K562 (cell line): ENCODE data around the gene OR6K2. TPM values are rescaled to one million over a fixed set of nuclear protein-coding genes. Genes with fewer than 3 reads are reported as not detected.

Experiments used
- ATAC-seq: fragments of 200-7000 bp; cut with Tn5 transposase; 3 replicates; pipeline ENCODE4 v1.9.1; 2020; ENCODE audit warnings: moderate library complexity
- BruUV-seq: library from RNA; stranded (reverse); fragments of 400-500 nt; replicated peaks from 2 replicates; lab custom pipeline; 2021; lab: Mats Ljungman, UMichigan
- CTCF ChIA-PET: fragments of 300-600 bp; formaldehyde crosslinking; extraction: SDS; loops from one replicate; lab custom pipeline; 2021; ENCODE audit warnings: low intra/inter-chr PET ratio; lab: Yijun Ruan, JAX
- POLR2A ChIA-PET: fragments of 300-600, 350-650 bp; sonication (Branson Sonifier 250); formaldehyde crosslinking; extraction: SDS; loops from one replicate; lab custom pipeline; 2021; ENCODE audit warnings: antibody characterized with exemption, inconsistent platforms; lab: Yijun Ruan, JAX
- DNase-seq, 4 experiments: peaks; one replicate each; pipeline versions ENCODE4 v3.0.0 to v3.0.0-alpha.2; 2011 to 2018; ENCODE audit warnings: low spot score in 3 of 4, mixed read lengths in 3 of 4; ENCODE audit errors: extremely low read depth in 1 of 4
- FAIRE-seq: peaks from 2 replicates; lab custom pipeline; 2011; peaks lifted over from hg19 to GRCh38; lab: Jason Lieb, UNC
- H2AFZ ChIP-seq: 2 replicates; pipeline ENCODE4 v1.6.0; 2011; ENCODE audit warnings: low read depth, low read length, control low read depth, inconsistent platforms
- H3K27ac ChIP-seq: fragments of 200-600 bp; 3 replicates; pipeline ENCODE4 v1.8.0; 2011; ENCODE audit warnings: low read depth, mild to moderate bottlenecking, control low read depth, inconsistent platforms, low read length, moderate library complexity, mixed read lengths; ENCODE audit errors: extremely low read depth
- H3K27me3 ChIP-seq, 2 experiments: fragments of 300-600 bp in 1 of 2; 2 replicates in 1 of 2; 3 replicates in 1 of 2; pipeline versions ENCODE4 v1.6.0 to v1.8.0; 2011; ENCODE audit warnings: inconsistent platforms in 2 of 2, low read length in 2 of 2, mild to moderate bottlenecking in 1 of 2, mixed read lengths in 1 of 2, moderate library complexity in 1 of 2; ENCODE audit not compliant: control insufficient read depth in 2 of 2, insufficient read depth in 2 of 2
- H3K36me3 ChIP-seq: fragments of 300-600 bp; 3 replicates; pipeline ENCODE4 v1.8.0; 2011; ENCODE audit warnings: mild to moderate bottlenecking, low read length, inconsistent platforms; ENCODE audit not compliant: control insufficient read depth, insufficient read depth
- H3K4me1 ChIP-seq, 2 experiments: fragments of 200-600 bp in 1 of 2; replicated peaks in 1 of 2; 2 replicates in 1 of 2; 3 replicates in 1 of 2; pipeline versions ENCODE4 v1.5.1 to v1.8.0; 2011; ENCODE audit warnings: inconsistent platforms in 2 of 2, low read length in 2 of 2, mild to moderate bottlenecking in 1 of 2, mixed read lengths in 1 of 2, moderate library complexity in 1 of 2; ENCODE audit not compliant: control insufficient read depth in 2 of 2, insufficient read depth in 2 of 2
- H3K4me2 ChIP-seq: 2 replicates; pipeline ENCODE4 v1.6.1; 2011; ENCODE audit warnings: low read length, control low read depth, inconsistent platforms, mixed read lengths; ENCODE audit not compliant: insufficient read depth
- H3K4me3 ChIP-seq: fragments of 200-600 bp; sonication (generic), shearing (Covaris generic); 2 replicates; pipeline ENCODE4 v1.5.1; 2016; ENCODE audit warnings: control low read depth, inconsistent platforms
- H3K79me2 ChIP-seq: fragments of 200-600 bp; 3 replicates; pipeline ENCODE4 v1.8.0; 2011; ENCODE audit warnings: low read length, inconsistent platforms; ENCODE audit not compliant: control insufficient read depth, insufficient read depth
- H3K9ac ChIP-seq, 2 experiments: 2 replicates each; pipeline versions ENCODE4 v1.6.0 to v1.6.1; 2011; ENCODE audit warnings: low read depth in 2 of 2, low read length in 2 of 2, control low read depth in 1 of 2, inconsistent platforms in 1 of 2, mild to moderate bottlenecking in 1 of 2, mixed read lengths in 1 of 2; ENCODE audit not compliant: insufficient read depth in 1 of 2
- H3K9me1 ChIP-seq: one replicate; pipeline ENCODE4 v1.6.0; 2011; ENCODE audit warnings: inconsistent platforms, mild to moderate bottlenecking, low read length, moderate library complexity; ENCODE audit not compliant: control insufficient read depth, insufficient read depth
- H3K9me3 ChIP-seq: replicated peaks from 2 replicates; pipeline ENCODE4 v1.5.1; 2011; ENCODE audit warnings: low read depth, low read length, inconsistent platforms; ENCODE audit not compliant: control insufficient read depth, insufficient read depth
- H4K20me1 ChIP-seq: replicated peaks from 2 replicates; pipeline ENCODE4 v1.6.1; 2011; ENCODE audit warnings: low read length, inconsistent platforms, mixed read lengths; ENCODE audit not compliant: control insufficient read depth, insufficient read depth
- BRCA1 ChIP-seq, 2 experiments: fragments of 450-650 bp in 1 of 2; sonication (generic) in 1 of 2; formaldehyde crosslinking in 1 of 2; IDR thresholded peaks; 2 replicates each; pipeline versions ENCODE4 v1.5.0 to v1.6.1; 2017 to 2020; ENCODE audit warnings: mild to moderate bottlenecking in 1 of 2, missing genetic modification reagents in 1 of 2
- CHCHD3 ChIP-seq: fragments of 250-450 bp; sonication (Bioruptor Pico); IDR thresholded peaks from 2 replicates; pipeline ENCODE4 v2.1.2; 2022; ENCODE audit warnings: mild to moderate bottlenecking
- FOXA1 ChIP-seq: fragments of 450-650 bp; IDR thresholded peaks from 2 replicates; pipeline ENCODE4 v1.6.1; 2016; ENCODE audit warnings: mild to moderate bottlenecking, borderline replicate concordance
- MEIS2 ChIP-seq: fragments of 450-650 bp; IDR thresholded peaks from 2 replicates; pipeline ENCODE4 v1.6.1; 2014; ENCODE audit warnings: mild to moderate bottlenecking; ENCODE audit not compliant: partially characterized antibody
- SMARCB1 ChIP-seq: IDR thresholded peaks from 2 replicates; pipeline ENCODE4 v1.6.1; 2011; ENCODE audit warnings: improper control_type of control experiment, low read depth; ENCODE audit not compliant: insufficient read length
- ZNF449 ChIP-seq: fragments of 250-450 bp; sonication (Bioruptor Pico); IDR thresholded peaks from 2 replicates; pipeline ENCODE4 v1.8.0; 2022; ENCODE audit warnings: moderate library complexity, mild to moderate bottlenecking, inconsistent platforms
- ZNF79 ChIP-seq: fragments of 250-450 bp; sonication (Bioruptor Pico); IDR thresholded peaks from 2 replicates; pipeline ENCODE4 v1.4.0; 2020; ENCODE audit warnings: low read depth, mild to moderate bottlenecking, moderate library complexity
- in situ Hi-C: fragments of 300-500 bp; cut with MboI; formaldehyde crosslinking; loops from 4 replicates; pipeline ENCODE4 v1.15.0; 2018; ENCODE audit warnings: inconsistent platforms, mixed read lengths
- intact Hi-C: fragments of 100-400 bp; cut with micrococcal nuclease; formaldehyde crosslinking; loops from 2 replicates; pipeline ENCODE4 v1.14.2; 2022
- polyA plus RNA-seq, 8 experiments: library from polyadenylated mRNA; depleted of rRNA in 4 of 8; stranded (reverse) in 5 of 8; unstranded in 3 of 8; fragments of >200 nt; fragmentation: Nextera tagmentation in 2 of 8; fragmentation: Illumina TruSeq in 1 of 8; extraction: Ambion mirVana in 2 of 8; extraction: Trizol in 1 of 8; gene quantifications; 2 replicates each; pipeline versions ENCODE4 v1.2.1 to v1.2.3, GENCODE V29; 2011 to 2014; ENCODE audit warnings: inconsistent platforms in 1 of 8, missing spikeins in 1 of 8
- total RNA-seq, 7 experiments: library from RNA; depleted of rRNA in 6 of 7; stranded (reverse); fragments of >200 nt in 6 of 7; fragmentation: Illumina TruSeq in 2 of 7; extraction: Trizol in 2 of 7; gene quantifications; 2 replicates each; pipeline versions ENCODE4 v1.2.1 to v1.2.3, GENCODE V29; 2011 to 2021; ENCODE audit warnings: low replicate concordance in 1 of 7

The OR6K2 gene
- total and polyA plus RNA-seq, 9 of the 15 experiments (the other 6 are each of a cell fraction or from before 2014, with no cell fraction given), result not detected

GRCh38 chr1:158692356-158692755 is 8.1 kb downstream of the OR6K2 start:
- Histone ChIP-seq H2AFZ (peak overlapping the region; percentile 41; the same call in 1 of the 2 replicates), H3K36me3 (no peaks in the 10 kb centered on the region), H3K9me1 (no peaks in the 10 kb centered on the region), H4K20me1 (no peaks in the 10 kb centered on the region), H3K9me3 (no peaks in the 10 kb centered on the region), H3K4me3 (no peak overlapping the region), H3K4me1 (peaks cover 5 to 14% of the 10 kb centered on the region in 2 experiments; a peak in 4 of 5 replicates), H3K79me2 (no peaks in the 10 kb centered on the region), H3K9ac (peak overlapping the region in 1 of 2 experiments; percentile 20; a peak in 1 of 4 replicates), H3K4me2 (no peak overlapping the region), H3K27ac (peak overlapping the region; percentile 37; the same call in 2 of the 3 replicates), H3K27me3 (no peaks in the 10 kb centered on the region)
- ATAC-seq (0 out of 3 replicates have a peak, but pooled peaks have one; percentile 16), DNase-seq (no peak), FAIRE-seq (no peak)
- intact Hi-C loops (no loop called here), in situ Hi-C loops (no loop called here)
- no peak for TF ChIP-seq ZNF79
- no peak for TF ChIP-seq CHCHD3 (CRISPR knock-in tag)
- TF ChIP-seq MEIS2, result peak; percentile 30
- peak; percentile 18 for TF ChIP-seq SMARCB1
- no peak for TF ChIP-seq BRCA1 (IDR thresholded peaks at IDR 0.05)
- no peak for TF ChIP-seq BRCA1 (CRISPR knock-in tag; IDR thresholded peaks at IDR 0.05)
- no peak for TF ChIP-seq ZNF449 (CRISPR knock-in tag)
- no peak for TF ChIP-seq FOXA1
- POLR2A ChIA-PET, result interaction anchor here (0.5 to 0.6 kb wide), 2 partner anchors 26 to 42 kb away, joined by 3 read pairs; no protein-coding TSS in a partner anchor
- BruUV-seq, result no TSS peak
- CTCF ChIA-PET, result no interaction called here
